ENCODE results near the gene ATP4B.

DNA sequence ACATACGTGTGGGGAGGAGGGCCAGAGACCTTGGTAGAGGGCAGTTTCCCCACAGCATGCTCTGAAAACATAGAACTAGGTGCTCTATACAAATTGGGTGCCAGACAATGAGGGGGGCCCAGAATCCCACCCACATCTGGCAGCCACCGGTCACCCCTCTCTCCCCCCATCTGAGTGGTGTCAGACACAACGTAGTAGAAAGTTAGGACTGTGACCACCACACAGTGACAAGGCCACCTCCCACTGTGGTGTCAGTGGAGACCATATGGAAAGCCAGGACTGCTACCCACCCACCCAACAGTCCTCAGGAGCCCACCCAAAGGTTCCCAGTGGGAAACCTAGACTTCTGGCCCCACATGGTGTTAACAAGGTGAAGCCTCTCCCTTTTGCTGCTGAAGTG lies 2.1 kb upstream of the ATP4B start:
- no peak for TF ChIP-seq EZH2 (IDR thresholded peaks at IDR 0.05; ENCODE audit: low read length)
- TF ChIP-seq, protein P1, sequence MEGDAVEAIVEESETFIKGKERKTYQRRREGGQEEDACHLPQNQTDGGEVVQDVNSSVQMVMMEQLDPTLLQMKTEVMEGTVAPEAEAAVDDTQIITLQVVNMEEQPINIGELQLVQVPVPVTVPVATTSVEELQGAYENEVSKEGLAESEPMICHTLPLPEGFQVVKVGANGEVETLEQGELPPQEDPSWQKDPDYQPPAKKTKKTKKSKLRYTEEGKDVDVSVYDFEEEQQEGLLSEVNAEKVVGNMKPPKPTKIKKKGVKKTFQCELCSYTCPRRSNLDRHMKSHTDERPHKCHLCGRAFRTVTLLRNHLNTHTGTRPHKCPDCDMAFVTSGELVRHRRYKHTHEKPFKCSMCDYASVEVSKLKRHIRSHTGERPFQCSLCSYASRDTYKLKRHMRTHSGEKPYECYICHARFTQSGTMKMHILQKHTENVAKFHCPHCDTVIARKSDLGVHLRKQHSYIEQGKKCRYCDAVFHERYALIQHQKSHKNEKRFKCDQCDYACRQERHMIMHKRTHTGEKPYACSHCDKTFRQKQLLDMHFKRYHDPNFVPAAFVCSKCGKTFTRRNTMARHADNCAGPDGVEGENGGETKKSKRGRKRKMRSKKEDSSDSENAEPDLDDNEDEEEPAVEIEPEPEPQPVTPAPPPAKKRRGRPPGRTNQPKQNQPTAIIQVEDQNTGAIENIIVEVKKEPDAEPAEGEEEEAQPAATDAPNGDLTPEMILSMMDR (optimal IDR thresholded peaks at IDR 0.05 in 1 of 3, IDR thresholded peaks at IDR 0.05 in 1 of 3, conservative IDR thresholded peaks at IDR 0.05 in 1 of 3; ENCODE audit: extremely low read depth in 1 of 3, insufficient read depth in 2 of 3, low read length in 3 of 3): no peak

Measured in keratinocyte (primary cell).